Measurements from ENCODE around the gene FSIP1.
"Not testable (repeated sequence)": the region's sequence is repeated elsewhere in the genome, so short reads cannot be mapped to it uniquely, and the experiment has no call there.

The FSIP1 gene

DNA sequence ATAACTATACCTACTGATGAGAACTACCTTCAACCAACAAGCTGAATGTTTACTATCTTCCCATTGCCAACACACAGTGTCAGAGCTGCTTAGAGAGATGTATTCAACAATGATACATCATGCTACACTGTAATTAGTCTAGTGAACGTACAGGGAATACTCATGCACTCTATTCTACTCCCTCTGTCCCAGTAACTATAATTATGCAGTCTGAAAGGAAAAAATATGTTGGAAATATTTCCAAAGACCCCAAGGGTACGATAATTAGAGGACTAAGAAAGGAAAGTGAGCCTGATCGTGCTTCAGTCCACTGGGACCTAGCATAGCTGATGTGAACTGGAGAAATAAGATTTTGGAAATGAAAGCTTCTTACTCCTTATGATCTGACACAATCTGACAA is 36.9 kb upstream of the FSIP1 start:
- TF ChIP-seq, protein P1, sequence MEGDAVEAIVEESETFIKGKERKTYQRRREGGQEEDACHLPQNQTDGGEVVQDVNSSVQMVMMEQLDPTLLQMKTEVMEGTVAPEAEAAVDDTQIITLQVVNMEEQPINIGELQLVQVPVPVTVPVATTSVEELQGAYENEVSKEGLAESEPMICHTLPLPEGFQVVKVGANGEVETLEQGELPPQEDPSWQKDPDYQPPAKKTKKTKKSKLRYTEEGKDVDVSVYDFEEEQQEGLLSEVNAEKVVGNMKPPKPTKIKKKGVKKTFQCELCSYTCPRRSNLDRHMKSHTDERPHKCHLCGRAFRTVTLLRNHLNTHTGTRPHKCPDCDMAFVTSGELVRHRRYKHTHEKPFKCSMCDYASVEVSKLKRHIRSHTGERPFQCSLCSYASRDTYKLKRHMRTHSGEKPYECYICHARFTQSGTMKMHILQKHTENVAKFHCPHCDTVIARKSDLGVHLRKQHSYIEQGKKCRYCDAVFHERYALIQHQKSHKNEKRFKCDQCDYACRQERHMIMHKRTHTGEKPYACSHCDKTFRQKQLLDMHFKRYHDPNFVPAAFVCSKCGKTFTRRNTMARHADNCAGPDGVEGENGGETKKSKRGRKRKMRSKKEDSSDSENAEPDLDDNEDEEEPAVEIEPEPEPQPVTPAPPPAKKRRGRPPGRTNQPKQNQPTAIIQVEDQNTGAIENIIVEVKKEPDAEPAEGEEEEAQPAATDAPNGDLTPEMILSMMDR (IDR thresholded peaks at IDR 0.05; ENCODE audit: borderline replicate concordance, control extremely low read depth, extremely low read depth, insufficient read depth, missing control alignments), result no peak
- in situ Hi-C loops (cut with MboI; ENCODE audit: low sequenced_read_pairs, unreplicated experiment), result no loop called here

DNA sequence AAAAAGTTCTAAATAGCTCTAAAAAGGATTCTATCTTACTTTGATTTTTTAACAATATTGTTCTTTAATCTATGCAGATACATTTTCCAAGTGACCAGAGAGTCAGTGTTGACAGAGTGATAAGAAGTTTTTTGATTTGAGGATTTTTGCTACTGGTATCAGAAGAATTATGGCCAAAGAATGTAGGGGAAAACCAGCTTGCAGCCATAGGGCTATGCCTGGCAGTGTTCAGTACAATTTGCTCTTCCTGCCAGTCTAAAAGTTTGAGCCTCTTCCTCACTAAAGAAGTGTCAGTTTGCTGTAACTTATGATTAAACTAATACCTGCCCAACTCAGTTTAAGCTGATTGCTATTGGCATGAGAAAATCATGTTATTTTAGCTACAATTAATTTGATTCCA is 35.3 kb upstream of the FSIP1 start:
- TF ChIP-seq, protein P1 (IDR thresholded peaks at IDR 0.05; ENCODE audit: borderline replicate concordance, control extremely low read depth, extremely low read depth, insufficient read depth, missing control alignments), result no peak
- DNase-seq (ENCODE audit: low spot score), result no peak
- in situ Hi-C loops (cut with MboI; ENCODE audit: low sequenced_read_pairs, unreplicated experiment), result no loop called here

More for the DNA sequence above, 36.9 kb upstream of the FSIP1 start:
- no peak for DNase-seq (ENCODE audit: low spot score)

DNA sequence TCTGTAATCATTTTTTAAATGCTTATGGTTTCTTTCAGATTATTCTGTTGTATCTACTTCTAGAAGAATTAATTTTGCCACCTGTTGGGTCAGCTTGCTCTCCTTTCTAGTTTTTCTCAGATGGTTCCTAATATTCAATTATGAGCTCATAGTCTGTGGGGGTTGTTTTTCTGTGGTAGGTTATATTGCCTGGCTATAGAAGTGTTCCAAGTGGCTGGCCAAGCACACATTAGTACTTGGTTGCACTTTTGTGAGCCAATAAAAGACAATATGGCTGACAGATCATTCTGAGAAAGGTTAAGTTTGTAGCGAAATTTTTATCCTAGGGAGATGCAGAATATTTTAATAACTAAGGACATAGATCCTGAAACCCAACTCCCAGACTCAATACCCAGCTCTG is 31.8 kb upstream of the FSIP1 start:
- in situ Hi-C loops (cut with MboI; ENCODE audit: low sequenced_read_pairs, unreplicated experiment), result no loop called here
- TF ChIP-seq, protein P1 (IDR thresholded peaks at IDR 0.05; ENCODE audit: borderline replicate concordance, control extremely low read depth, extremely low read depth, insufficient read depth, missing control alignments), result no peak
- no peak for DNase-seq (ENCODE audit: low spot score)

DNA sequence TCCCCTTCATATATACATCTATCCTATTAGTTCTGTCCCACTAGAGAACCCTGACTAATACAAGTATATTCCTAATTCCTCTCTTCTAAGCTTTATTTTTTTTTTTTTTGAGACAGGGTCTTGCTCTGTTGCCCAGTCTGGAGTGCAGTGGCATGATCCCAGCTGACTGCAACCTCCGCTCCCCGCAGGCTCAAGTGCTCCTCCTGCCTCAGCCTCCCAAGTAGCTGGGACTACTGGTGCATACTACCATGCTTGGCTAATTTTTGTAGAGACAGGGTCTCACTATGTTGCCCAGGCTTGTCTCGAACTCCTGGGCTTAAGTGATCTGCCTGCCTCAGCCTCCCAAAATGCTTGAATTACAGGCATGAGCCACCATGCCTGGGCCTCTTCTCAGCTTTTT is 30.0 kb upstream of the FSIP1 start:
- in situ Hi-C loops (cut with MboI; ENCODE audit: low sequenced_read_pairs, unreplicated experiment); DNase-seq (ENCODE audit: low spot score): not testable (repeated sequence)

DNA sequence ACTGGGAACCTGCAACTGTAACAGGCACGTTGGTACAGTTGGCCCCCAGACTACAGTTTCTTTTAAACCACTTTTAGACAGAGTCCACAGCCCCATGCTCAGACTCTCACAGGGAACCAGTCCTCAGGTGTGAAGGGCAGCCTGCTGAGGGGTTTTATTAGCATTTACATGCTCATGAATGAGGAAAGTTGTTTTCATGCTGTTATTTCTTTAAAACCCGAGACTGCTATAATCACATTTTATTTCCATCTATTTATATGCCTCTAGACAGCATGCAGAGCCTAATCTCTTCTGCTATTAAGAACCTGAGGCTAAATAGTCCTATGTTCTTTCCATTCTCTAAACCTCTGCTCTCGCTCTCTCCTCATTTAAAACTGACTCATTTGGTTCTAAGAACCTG is 26.3 kb upstream of the FSIP1 start:
- no peak for DNase-seq (ENCODE audit: low spot score)
- in situ Hi-C loops (cut with MboI; ENCODE audit: low sequenced_read_pairs, unreplicated experiment), result loop anchor here (10.0 kb wide), 1 partner anchor 206 kb away; no protein-coding TSS in a partner anchor
- TF ChIP-seq, protein P1 (IDR thresholded peaks at IDR 0.05; ENCODE audit: borderline replicate concordance, control extremely low read depth, extremely low read depth, insufficient read depth, missing control alignments), result no peak

DNA sequence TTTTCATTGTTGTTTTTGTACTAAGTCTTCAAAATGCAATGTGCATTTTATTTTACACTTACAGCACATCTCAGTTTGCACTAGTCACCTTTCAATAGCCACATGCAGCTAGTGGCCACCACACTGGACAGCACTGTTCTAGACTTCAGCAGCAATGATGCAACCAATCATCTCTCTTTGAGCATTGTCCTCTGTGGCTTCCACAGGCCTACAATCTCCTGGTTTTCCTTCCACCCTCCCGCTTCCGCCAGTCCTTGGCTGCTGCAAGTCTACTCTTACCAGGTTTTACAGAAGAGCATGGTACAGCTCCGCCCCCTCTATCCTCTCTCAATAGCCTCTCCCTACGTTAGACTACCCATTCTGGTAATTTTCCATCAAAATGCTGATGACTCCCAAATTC is 25.1 kb upstream of the FSIP1 start:
- DNase-seq (ENCODE audit: low spot score), result no peak
- TF ChIP-seq, protein P1 (IDR thresholded peaks at IDR 0.05; ENCODE audit: borderline replicate concordance, control extremely low read depth, extremely low read depth, insufficient read depth, missing control alignments), result no peak
- in situ Hi-C loops (cut with MboI; ENCODE audit: low sequenced_read_pairs, unreplicated experiment), result loop anchor here (10.0 kb wide), 1 partner anchor 207 kb away; no protein-coding TSS in a partner anchor

DNA sequence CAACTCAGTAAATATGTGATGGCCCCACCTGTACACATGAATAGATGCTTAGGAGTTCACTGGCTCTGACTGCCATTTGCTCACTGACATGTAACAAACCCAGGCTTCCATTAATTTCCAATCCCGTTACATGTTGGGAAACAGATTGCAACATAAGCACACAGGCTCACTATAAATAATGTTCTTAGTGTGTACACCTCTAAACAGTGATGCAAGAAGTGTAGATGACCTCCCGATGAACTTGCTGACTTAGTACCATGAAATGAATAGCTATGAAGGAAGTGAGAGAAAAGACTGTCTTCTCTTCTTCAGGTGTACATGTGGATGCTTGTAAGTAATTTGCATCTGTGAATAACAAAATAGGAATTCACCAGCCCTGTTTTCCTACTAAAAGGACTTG is 21.4 kb upstream of the FSIP1 start:
- in situ Hi-C loops (cut with MboI; ENCODE audit: low sequenced_read_pairs, unreplicated experiment), result loop anchor here (5.0 to 10.0 kb wide), 2 partner anchors 73 to 211 kb away; no protein-coding TSS in a partner anchor
- DNase-seq (ENCODE audit: low spot score), result no peak
- TF ChIP-seq, protein P1 (IDR thresholded peaks at IDR 0.05; ENCODE audit: borderline replicate concordance, control extremely low read depth, extremely low read depth, insufficient read depth, missing control alignments), result no peak
